ENCODE measurements around the gene CISD1. TPM values are rescaled to one million over a fixed set of nuclear protein-coding genes. Genes with fewer than 3 reads are reported as not detected.

Gene CISD1
- total and polyA plus RNA-seq, 2 of the 4 experiments (the other 2 are of a cell fraction) = 28.2 to 34.6 TPM

- no peak overlapping the region for H2AFZ ChIP-seq (replicated peaks; ENCODE audit: low read length, poor library complexity)
- no peak overlapping the region for H4K91ac ChIP-seq (ENCODE audit: insufficient read depth, low read depth, low read length)
- dilution Hi-C loops (cut with HindIII; ENCODE audit: low sequenced_read_pairs, unreplicated experiment) = loop anchor here (25.0 kb wide), 1 partner anchor 119 kb away; no protein-coding TSS in a partner anchor
- H3K4ac ChIP-seq (ENCODE audit: low read depth, low read length) = no peak overlapping the region
- ATAC-seq (ENCODE audit: low read depth) (no peak), DNase-seq (no peak)
- no peak overlapping the region for H4K8ac ChIP-seq (ENCODE audit: low read depth in 2 of 2, low read length in 2 of 2)
- TF ChIP-seq MAFK (IDR thresholded peaks at IDR 0.05; ENCODE audit: low read depth, low read length) (no peak), MAZ (IDR thresholded peaks at IDR 0.05; ENCODE audit: borderline replicate concordance, low read depth, low read length) (no peak), POLR2A (IDR thresholded peaks at IDR 0.05; ENCODE audit: low read depth, low read length) (no peak), MXI1 (IDR thresholded peaks at IDR 0.05; ENCODE audit: borderline replicate concordance, low read depth, low read length) (no peak), RAD21 (IDR thresholded peaks at IDR 0.05; ENCODE audit: low read length) (no peak), RFX5 (IDR thresholded peaks at IDR 0.05; ENCODE audit: low read depth, low read length) (no peak), SMC3 (IDR thresholded peaks at IDR 0.05; ENCODE audit: low read depth, low read length) (no peak), RCOR1 (IDR thresholded peaks at IDR 0.05; ENCODE audit: insufficient replicate concordance, low read length) (no peak)
- TF ChIP-seq, protein P1, sequence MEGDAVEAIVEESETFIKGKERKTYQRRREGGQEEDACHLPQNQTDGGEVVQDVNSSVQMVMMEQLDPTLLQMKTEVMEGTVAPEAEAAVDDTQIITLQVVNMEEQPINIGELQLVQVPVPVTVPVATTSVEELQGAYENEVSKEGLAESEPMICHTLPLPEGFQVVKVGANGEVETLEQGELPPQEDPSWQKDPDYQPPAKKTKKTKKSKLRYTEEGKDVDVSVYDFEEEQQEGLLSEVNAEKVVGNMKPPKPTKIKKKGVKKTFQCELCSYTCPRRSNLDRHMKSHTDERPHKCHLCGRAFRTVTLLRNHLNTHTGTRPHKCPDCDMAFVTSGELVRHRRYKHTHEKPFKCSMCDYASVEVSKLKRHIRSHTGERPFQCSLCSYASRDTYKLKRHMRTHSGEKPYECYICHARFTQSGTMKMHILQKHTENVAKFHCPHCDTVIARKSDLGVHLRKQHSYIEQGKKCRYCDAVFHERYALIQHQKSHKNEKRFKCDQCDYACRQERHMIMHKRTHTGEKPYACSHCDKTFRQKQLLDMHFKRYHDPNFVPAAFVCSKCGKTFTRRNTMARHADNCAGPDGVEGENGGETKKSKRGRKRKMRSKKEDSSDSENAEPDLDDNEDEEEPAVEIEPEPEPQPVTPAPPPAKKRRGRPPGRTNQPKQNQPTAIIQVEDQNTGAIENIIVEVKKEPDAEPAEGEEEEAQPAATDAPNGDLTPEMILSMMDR (conservative IDR thresholded peaks at IDR 0.05; ENCODE audit: low read depth, low read length) = no peak
- H3K4me3 ChIP-seq (ENCODE audit: insufficient read depth, low read depth, low read length) = no peak overlapping the region
- WGBS, 2 experiments (ENCODE audit: extremely low coverage in 2 of 2, insufficient read length in 1 of 2) = 27% methylated on average over 2 of the region's 4 CpGs; no CpG with 5 or more reads in 1 of the 2 experiments
- H2BK5ac ChIP-seq (ENCODE audit: low read depth, low read length, poor library complexity, severe bottlenecking) = no peak overlapping the region
- H2BK20ac ChIP-seq (ENCODE audit: low read depth, low read length) = no peak overlapping the region
- in situ Hi-C loops (cut with MboI; ENCODE audit: low sequenced_read_pairs) = no loop called here
- peaks cover 7% of the 10 kb centered on the region for H3K27me3 ChIP-seq (ENCODE audit: control insufficient read depth, insufficient read depth, low read length)
- no peak overlapping the region for H4K5ac ChIP-seq (ENCODE audit: low read depth, low read length)
- no peak overlapping the region for H3K23ac ChIP-seq (ENCODE audit: low read depth, low read length)
- intact Hi-C loops (cut with micrococcal nuclease) = no loop called here
- no peak overlapping the region for H3K56ac ChIP-seq (ENCODE audit: extremely low read depth, insufficient read depth, low read length)
- no peak overlapping the region for H2AK5ac ChIP-seq (ENCODE audit: low read depth, low read length)
- H3K4me1 ChIP-seq (ENCODE audit: control insufficient read depth, insufficient read depth, low read length) = no peaks in the 10 kb centered on the region
- CTCF ChIA-PET = interaction anchor here (0.8 kb wide), 1 partner anchor 87 kb away, joined by 4 read pairs; no protein-coding TSS in a partner anchor
- POLR2A ChIA-PET (ENCODE audit: unreplicated experiment) = no interaction called here
- H3K9me3 ChIP-seq (ENCODE audit: control insufficient read depth, insufficient read depth, low read length) = no peaks in the 10 kb centered on the region
- no peaks in the 10 kb centered on the region for H3K9me1 ChIP-seq (ENCODE audit: insufficient read depth, low read length)
- H2BK15ac ChIP-seq (ENCODE audit: low read depth, low read length) = no peak overlapping the region
- no peaks in the 10 kb centered on the region for H3K36me3 ChIP-seq (ENCODE audit: control insufficient read depth, insufficient read depth, low read length)
- no peak overlapping the region for H3K4me2 ChIP-seq (ENCODE audit: low read depth, low read length)
- no TSS peak for BruUV-seq (replicated peaks)
- no peak overlapping the region for H2AK9ac ChIP-seq (replicated peaks; ENCODE audit: low read depth, low read length, poor library complexity)
- no peak overlapping the region for H3K27ac ChIP-seq (ENCODE audit: insufficient read depth, low read length)
- no peaks in the 10 kb centered on the region for H4K20me1 ChIP-seq (ENCODE audit: insufficient read depth, low read length)
- no peak overlapping the region for H3K9ac ChIP-seq (ENCODE audit: low read depth, low read length)
- H2BK120ac ChIP-seq (ENCODE audit: low read depth, low read length) = no peak overlapping the region
- H3K18ac ChIP-seq (ENCODE audit: low read depth, low read length) = no peak overlapping the region
- no peaks in the 10 kb centered on the region for H3K79me1 ChIP-seq (ENCODE audit: low read depth in 1 of 2, low read length in 2 of 2)
- H3K14ac ChIP-seq (replicated peaks; ENCODE audit: low read depth, low read length) = no peak overlapping the region
Measured at GRCh38 chr10:58305821-58306220, 36.9 kb downstream of the CISD1 start.
